GM19240 (cell line): Measurements from ENCODE around the gene KIF21A.
A peak's percentile ranks its signal among the peaks of the same experiment; 100 is the strongest.
"Not testable (repeated sequence)": the region's sequence is repeated elsewhere in the genome, so short reads cannot be mapped to it uniquely, and the experiment has no call there.

Source experiments
- DNase-seq: peaks from one replicate; pipeline ENCODE4 v3.0.0; 2011; ENCODE audit warnings: low spot score; ENCODE audit not compliant: insufficient read length

Gene KIF21A, protein sequence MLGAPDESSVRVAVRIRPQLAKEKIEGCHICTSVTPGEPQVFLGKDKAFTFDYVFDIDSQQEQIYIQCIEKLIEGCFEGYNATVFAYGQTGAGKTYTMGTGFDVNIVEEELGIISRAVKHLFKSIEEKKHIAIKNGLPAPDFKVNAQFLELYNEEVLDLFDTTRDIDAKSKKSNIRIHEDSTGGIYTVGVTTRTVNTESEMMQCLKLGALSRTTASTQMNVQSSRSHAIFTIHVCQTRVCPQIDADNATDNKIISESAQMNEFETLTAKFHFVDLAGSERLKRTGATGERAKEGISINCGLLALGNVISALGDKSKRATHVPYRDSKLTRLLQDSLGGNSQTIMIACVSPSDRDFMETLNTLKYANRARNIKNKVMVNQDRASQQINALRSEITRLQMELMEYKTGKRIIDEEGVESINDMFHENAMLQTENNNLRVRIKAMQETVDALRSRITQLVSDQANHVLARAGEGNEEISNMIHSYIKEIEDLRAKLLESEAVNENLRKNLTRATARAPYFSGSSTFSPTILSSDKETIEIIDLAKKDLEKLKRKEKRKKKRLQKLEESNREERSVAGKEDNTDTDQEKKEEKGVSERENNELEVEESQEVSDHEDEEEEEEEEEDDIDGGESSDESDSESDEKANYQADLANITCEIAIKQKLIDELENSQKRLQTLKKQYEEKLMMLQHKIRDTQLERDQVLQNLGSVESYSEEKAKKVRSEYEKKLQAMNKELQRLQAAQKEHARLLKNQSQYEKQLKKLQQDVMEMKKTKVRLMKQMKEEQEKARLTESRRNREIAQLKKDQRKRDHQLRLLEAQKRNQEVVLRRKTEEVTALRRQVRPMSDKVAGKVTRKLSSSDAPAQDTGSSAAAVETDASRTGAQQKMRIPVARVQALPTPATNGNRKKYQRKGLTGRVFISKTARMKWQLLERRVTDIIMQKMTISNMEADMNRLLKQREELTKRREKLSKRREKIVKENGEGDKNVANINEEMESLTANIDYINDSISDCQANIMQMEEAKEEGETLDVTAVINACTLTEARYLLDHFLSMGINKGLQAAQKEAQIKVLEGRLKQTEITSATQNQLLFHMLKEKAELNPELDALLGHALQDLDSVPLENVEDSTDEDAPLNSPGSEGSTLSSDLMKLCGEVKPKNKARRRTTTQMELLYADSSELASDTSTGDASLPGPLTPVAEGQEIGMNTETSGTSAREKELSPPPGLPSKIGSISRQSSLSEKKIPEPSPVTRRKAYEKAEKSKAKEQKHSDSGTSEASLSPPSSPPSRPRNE (N-terminal part only)

DNA sequence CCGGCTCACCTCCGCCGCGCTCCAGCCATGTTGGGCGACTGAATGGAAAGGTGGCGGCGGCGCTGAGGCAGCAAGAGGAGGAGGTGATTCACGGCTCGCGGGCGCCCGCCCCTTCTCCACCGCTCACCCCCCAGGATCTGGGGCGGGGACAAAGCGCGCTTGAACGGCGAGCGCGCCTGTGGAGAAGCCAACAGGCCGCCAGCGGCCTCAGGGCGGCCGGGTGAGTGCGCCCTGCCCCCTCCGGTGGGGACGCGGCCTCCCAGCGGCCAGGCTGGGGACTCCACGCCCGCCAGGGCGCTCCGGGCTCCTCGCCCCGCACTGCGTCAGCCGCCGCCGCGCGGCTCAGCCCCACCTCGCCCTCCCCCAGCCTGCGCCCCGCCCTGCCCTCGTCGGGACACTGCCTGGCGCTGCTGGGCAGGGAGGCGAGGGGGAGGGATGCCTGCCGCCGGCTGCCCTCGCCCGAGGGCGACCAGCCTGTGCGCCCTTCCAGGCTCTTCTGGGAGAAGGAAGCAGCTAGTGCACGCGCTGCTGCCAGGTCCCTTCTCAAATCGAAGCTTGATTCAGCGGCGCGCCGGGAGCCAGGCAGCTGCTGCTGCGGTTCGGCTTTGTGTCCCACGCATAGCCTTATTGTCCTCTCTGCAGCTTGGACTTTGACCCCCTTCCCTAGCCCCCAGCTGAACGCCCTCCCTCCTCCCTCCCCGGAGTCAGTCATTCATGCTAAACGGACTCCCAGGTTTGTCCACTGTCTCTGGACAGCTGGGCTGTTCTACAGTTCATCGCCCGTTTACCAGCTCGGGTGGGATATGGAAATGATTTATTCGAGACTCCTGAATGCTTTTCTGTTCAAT, at the start of gene KIF21A:
KIF21A (minus strand) TSS at position 40 of the 848 bp plus-strand sequence. CDS start 150 bp downstream, outside the sequence.
- peak; percentile 42 for DNase-seq

DNA sequence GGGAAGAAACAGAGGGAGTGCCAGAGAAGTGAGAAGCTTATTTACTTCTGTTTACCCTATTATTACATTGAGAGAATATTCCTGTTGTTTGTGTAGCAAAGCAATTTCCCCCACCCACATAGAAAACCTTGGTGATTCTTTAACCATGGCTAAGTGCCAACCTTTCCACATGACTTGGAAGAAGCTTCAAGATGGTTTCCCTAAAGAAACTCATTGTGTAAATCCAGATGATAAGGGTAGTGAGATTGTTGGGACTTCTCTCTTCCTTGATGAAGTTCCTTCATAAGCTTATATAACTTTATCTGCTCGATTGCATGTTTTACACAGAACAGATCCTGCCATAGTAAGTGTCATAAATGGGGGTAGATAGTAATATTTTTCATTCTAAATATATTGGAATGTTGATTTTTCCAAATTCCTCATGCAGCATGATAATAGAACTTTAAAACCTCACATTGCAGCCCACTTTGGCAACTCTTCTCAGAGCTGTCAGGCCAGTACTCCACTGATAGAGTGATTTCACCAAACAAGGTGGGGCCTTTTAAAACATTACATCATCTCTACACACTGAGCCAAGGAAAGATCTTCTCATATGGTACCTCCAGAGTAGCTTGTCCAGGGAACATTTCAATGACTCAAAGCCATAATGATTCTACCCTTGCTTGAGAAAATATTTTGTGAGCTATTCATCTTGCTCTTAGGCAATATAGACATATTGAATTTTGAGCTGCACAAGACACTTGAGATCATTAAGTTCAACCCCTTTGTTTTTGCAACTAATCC, 47.8 kb upstream of the KIF21A start:
- DNase-seq, result no peak

DNA sequence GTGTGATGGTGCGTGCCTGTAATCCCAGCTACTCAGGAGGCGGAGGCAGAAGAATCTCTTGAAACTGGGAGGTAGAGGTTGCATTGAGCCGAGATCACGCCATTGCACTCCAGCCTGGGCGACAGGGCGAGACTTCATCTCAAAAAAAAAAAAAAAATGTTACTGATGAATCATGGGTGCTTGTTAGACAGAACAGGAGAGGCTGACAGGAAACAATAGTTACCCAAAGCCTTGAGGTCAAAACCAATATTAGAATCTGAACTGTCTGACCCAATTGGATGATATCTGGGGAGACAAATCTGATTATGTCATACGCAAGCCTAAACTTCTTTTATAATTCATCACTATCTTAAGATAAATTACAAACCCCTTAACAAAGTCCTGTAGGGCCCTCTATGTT, 40.7 kb upstream of the KIF21A start:
- DNase-seq, result no peak

DNA sequence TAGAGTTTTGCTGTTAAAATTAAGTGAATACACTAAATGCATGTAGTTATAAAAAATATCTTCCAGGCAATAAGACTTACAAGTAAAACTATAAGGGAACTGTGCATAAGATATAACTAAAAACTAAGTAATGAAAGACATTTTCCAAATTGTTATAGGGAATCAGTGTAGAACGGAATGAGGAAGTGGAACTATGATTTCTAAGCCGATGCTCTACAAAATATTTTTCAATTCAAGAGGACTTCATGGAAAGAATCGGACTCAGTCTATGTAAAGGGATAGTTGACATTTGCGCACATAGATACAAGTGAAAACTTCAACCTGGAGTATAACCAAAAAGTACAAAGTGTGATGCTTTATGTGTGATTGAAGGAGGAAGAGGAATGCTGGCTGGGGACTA, 40.1 kb upstream of the KIF21A start:
- no peak for DNase-seq

DNA sequence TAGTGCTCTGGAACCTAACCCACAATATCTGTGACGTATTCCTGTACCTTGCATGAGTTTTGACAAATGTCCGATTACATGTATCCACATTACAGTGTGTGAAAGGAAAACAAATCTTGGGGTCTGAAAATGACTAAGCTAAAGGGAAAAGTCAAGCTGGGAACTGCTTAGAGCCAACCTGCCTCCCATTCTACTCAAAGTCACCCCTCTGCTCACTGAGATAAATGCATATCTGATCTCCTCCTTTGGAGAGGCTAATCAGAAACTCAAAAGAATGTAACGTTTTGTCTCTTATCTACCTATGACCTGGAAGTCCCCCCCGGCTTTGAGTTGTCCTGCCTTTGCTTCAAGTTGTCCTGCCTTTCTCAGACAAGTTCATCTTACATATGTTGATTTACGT, 34.0 kb upstream of the KIF21A start:
- no peak for DNase-seq

DNA sequence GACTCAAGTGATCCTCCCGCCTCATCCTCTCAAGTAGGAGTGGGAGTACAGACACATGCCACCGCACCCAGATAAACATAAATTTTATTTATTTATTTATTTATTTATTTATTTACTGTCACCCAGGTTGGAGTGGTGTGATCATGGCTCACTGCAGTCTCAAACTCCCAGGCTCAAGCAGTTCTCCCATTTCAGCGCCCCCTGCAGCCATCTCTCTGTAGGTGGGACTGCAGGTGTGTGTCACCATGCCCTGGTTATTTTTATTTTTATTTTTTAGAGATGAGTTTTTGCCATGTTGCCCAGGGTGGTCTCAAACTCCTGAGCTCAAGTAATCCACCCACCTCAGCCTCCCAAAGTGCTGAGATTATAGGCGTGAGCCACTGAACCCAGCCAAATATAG, 33.2 kb upstream of the KIF21A start:
- DNase-seq, result no peak

DNA sequence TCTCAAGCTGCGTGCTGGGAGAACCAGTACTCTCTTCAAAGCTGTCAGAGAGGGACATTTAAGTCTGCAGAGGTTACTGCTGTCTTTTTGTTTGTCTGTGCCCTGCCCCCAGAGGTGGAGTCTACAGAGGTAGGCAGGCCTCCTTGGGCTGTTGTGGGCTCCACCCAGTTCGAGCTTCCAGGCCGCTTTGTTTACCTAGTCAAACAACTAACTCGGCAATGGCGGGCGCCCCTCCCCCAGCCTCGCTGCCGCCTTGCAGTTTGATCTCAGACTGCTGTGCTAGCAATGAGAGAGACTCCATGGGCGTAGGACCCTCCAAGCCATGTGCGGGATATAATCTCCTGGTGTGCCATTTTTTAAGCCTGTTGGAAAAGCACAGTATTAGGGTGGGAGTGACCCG, 32.2 kb upstream of the KIF21A start:
- DNase-seq, result not testable (repeated sequence)

DNA sequence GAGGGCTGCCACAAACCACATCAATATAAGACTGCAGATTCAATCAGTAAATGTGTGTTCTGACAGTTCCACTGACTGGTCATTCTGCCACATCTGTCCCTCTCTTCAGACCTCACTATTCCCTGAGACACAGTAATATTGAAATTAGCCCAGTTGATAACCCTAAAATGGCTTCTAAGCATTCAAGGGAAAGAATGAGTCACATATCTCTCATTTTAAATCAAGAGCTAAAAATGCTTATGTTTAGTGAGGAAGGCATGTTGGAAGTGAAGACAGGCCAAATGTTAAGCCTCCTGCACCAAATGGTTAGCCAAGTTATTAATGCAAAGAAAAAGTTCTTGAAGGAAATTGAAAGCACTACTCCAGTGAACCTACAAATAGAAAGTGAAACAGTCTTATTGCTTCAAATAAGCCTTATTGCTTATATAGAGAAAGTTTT, 24.5 kb upstream of the KIF21A start:
- no peak for DNase-seq

DNA sequence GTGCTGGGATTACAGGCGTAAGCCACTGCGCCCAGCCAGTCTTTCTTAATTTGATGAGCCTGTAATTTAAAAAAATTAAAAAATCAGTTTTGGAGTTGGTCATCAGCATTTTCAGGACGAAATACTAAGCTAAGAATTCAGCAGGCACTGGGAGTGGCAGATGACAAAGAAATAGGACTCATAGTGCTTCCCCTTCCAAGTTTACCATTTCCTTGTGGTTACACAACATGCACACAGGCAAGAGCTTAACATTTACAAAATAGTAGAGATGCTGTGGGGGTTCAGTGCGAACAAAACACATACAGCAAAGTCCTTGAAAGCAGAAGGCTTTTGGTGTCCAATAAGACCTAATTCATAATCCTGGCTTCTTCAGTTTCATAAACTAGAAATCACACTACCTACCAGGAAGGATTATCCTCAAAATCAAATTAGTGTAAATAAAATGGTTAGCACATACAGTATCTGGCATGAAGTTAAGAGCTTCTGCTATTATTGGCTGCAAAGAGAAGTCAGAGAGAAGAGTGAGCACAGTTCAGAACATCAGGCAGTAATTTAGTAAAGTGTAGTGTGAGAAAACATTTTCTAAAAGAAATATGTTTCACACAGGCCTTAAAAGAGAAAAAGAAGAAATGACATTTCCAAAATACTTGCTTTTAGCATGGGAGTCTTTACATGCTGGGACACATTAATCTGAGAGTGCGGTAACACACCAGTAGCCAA, 22.2 kb upstream of the KIF21A start:
- DNase-seq, result no peak

DNA sequence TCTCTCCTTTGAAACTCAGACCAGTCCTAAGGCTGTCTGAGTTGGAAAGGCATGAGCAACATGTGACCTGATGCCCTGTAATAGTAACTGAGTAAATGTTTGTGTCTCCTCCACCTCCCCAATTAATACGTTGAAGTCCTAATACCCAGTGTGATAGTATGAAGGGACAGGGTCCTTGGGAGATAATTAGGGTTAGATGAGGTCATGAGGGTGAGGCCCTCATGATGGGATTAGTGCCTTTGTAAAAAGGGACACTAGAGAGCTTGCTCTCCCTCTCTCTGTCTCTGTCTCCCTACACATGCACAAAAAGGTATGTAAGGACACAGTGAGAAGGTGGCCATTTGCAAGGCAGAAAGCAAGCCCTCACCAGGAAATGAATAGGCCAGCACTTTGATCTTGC, 18.1 kb upstream of the KIF21A start:
- no peak for DNase-seq

DNA sequence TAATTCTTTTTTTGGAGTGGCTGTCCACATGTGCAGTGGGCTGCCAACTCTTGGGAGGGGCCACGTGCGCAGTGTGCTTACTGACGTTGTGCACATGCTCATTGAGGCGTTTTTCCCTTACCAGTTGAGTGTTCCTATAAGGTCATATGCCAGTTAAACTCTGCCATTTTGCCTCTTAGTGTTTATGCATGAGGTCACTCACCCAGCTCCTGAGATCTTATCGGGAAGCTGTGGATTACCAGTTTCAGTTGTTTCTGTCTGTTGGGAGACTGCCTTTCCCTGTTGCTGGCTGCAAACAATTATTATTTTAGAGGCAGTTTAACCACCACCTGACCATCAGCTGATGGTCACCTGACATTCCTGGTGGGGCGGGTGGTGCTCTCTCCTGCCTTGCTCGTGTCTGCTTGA, 16.1 kb upstream of the KIF21A start:
- DNase-seq, result no peak

DNA sequence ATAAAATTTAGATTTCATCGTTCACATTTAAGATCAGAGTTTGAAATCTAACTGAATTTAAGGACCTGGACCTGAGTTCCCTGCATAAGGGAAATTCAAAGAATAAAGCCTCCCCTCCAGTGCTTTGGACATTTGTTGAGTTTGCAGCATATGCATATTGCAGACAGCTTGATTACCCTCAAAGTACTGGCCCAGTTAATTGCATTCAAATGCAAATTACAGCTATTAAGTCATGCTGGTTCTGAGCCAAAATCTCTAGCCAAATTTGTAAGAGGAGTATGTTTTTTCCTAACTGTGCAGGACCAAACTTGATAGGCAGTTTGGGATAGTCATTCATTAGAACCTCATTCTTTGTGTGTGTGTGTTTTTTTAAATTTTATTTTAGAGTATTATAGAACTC, 9.1 kb upstream of the KIF21A start:
- DNase-seq, result no peak

DNA sequence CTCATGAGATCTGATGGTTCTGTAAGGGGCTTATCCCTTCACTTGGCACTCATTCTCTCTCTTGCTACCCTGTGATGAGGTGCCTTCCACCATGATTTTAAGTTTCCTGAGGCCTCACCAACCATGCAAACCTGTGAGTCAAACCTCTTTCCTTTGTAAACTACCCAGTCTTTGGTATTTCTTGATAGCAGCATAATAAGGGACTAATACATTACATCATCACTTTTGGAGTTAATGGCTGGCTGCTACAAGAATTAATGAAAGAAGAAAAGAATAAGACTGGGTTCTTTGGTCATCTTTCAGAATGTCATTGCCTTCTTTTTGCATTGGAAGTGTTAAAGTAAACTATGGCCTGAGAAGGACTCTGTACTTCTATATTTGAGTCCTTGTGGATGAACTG, 5.1 kb upstream of the KIF21A start:
- DNase-seq, result no peak

DNA sequence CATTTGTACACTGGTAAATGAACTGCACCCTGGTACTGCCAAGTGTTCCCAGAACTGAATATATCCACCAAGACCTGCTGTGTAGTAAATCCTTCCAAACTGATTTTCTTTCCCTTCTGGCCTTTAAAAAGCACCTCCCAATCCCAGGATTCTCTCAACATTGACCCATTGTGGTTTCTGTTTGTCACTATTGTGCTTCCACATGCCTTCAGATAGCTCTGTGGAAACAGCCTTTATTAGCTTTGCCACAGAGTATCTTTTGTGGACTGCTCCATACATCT, 949 bp upstream of the KIF21A start:
- DNase-seq, result no peak

DNA sequence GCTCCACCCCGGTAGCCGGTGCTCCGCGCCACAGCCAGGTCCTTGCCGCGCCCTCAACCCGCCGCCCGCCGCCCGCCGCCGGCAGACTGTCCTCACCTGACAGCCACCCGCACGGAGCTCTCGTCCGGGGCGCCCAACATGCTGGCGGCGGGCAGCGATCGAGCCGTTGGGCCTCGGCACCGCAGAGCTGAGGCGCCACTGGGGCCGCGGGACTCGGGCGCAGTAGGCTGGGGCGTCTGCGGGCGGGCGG, 164 bp downstream of the KIF21A start:
- no peak for DNase-seq

DNA sequence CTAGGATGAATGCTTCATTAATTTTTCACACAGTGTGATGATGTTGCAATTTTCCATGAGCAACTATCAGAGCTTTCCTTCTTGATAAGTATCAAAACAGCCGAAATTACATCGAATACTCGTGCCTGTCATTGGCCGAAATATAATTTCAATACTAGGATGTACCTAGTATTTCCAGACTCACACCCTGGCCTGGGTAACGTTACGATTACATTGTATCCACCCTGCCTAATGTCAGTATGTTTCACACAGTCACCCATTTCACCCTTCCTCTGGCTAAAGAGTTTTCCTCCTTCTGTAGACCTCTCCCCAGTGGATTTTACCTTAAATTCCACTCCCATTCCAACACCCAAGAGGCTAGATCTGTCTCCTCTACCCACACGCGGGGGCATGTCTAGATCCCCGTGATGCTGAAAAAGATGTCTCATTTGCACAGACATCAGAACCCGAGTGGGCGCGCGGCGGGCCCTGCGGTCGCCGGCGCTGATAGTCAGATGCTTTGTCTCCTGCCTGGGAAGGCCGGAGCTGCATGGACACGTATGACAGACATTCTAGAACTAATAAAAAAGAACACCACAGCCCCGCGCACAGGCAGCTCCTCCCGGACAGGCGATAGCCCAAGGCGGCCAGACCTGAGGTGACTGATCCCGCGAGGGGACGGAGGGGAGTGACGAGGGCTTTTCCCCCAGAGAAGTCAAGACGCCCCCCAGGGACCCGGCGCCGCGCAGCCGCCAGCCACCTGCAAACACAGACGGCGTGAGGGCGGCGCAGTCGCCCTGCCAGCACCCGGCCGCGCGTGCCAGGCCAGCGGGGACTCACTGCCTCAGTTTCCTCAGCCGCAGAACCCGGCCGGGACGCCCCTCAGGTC, 723 bp downstream of the KIF21A start:
- no peak for DNase-seq

DNA sequence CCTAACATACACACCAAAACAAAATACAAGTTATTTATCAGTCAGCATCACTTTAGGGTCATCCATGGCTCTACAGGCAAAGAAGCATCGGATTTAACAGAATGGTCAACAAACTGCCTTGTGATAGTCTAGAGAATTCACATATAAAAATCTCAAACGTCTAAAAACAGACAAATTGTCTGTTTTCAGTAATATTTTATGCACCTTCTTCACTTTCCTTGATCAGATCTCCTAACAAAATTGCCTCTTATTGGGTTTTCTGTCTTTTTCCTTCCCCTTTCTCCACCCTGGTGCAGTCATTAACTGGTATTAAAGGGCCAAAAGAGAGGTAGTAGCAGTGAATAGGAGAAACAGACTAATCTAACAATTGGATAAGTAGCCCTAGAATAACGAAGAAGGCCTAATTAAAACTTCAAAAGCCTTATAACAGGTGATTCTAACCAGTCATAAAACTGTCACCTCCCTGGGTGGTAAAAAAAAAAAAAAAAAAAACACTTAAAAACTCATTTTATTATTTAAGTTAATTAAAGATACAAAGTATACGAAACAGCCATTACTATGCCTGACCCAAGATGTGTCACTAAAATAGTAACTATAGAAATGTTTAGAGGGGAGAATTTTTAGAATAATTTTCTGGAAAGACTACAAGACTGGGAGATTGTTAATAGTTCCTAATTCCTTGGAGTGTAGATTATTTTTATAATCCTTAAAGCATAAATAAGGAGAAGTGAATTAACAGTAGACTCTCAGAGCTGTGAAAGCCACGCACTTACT, 1.5 kb downstream of the KIF21A start:
- DNase-seq, result no peak

DNA sequence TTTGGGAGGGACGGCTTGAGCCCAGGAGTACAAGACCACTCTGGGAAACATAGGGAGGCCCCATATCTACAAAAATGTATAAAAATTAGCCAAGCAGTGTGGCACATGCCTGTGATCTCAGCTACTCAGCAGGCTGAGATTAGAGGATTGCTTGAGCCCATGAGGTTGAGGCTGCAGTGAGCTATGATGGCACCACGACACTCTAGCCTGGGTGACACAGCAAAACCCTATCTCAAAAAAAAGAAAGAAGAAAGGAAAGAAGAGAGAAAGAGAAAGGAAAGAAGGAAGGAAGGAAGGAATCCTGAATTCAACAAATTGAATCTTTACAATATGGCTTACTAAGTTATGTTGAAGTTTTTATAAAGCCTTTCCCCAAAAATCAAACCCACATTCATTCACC, 2.1 kb downstream of the KIF21A start:
- DNase-seq, result no peak
